H1 (cell line): ENCODE data around the gene SCAI. TPM values are rescaled to one million over a fixed set of nuclear protein-coding genes. Genes with fewer than 3 reads are reported as not detected.

Experiments
- CTCF ChIA-PET: fragments of 300-600 bp; sonication (Branson Sonifier 250); formaldehyde crosslinking; loops from one replicate; lab custom pipeline; 2021; ENCODE audit not compliant: partially characterized antibody; lab: Charles Lee
- POLR2A ChIA-PET: fragments of 300-600 bp; sonication (Branson Sonifier 250); formaldehyde crosslinking; loops from one replicate; lab custom pipeline; 2021; ENCODE audit warnings: inconsistent platforms; ENCODE audit not compliant: partially characterized antibody; lab: Charles Lee
- DNase-seq, 2 experiments: peaks; one replicate each; pipeline versions ENCODE4 v3.0.0 to v3.0.0-alpha.2; 2010 to 2022; ENCODE audit warnings: low spot score in 2 of 2, low read depth in 1 of 2, mixed read lengths in 1 of 2
- FAIRE-seq: peaks from 2 replicates; lab custom pipeline; 2011; peaks lifted over from hg19 to GRCh38; lab: Jason Lieb, UNC
- H2AFZ ChIP-seq: 2 replicates; pipeline ENCODE4 v1.8.1; 2012; ENCODE audit warnings: low read length, inconsistent platforms
- H2AK5ac ChIP-seq: 2 replicates; pipeline ENCODE4 v1.6.1; 2013; ENCODE audit warnings: low read depth, low read length
- H2BK120ac ChIP-seq: replicated peaks from 2 replicates; pipeline ENCODE3; 2013; ENCODE audit warnings: low read depth, low read length, inconsistent platforms
- H2BK12ac ChIP-seq: 2 replicates; pipeline ENCODE4 v1.6.1; 2013; ENCODE audit warnings: low read depth, low read length
- H2BK15ac ChIP-seq: 2 replicates; pipeline ENCODE4 v1.6.1; 2013; ENCODE audit warnings: low read length
- H2BK20ac ChIP-seq: 2 replicates; pipeline ENCODE4 v1.6.1; 2013; ENCODE audit warnings: low read length
- H2BK5ac ChIP-seq: 2 replicates; pipeline ENCODE4 v1.6.1; 2013; ENCODE audit warnings: low read depth, low read length
- H3K14ac ChIP-seq: 2 replicates; pipeline ENCODE4 v1.6.1; 2013; ENCODE audit warnings: inconsistent platforms; ENCODE audit not compliant: insufficient read length
- H3K18ac ChIP-seq: 2 replicates; pipeline ENCODE4 v1.6.1; 2013; ENCODE audit warnings: low read length; ENCODE audit errors: extremely low read depth
- H3K23ac ChIP-seq: 2 replicates; pipeline ENCODE4 v1.6.1; 2013; ENCODE audit warnings: inconsistent platforms; ENCODE audit not compliant: insufficient read length
- H3K23me2 ChIP-seq: 2 replicates; pipeline ENCODE4 v1.6.1; 2013; ENCODE audit warnings: low read depth, low read length
- H3K27ac ChIP-seq: 2 replicates; pipeline ENCODE4 v1.6.1; 2011; ENCODE audit warnings: low read depth, low read length, inconsistent platforms
- H3K27me3 ChIP-seq, 4 experiments: replicated peaks in 1 of 4; 1 replicate in 1 of 4; 2 replicates in 3 of 4; pipeline versions ENCODE4 v1.6.1 to v1.8.1; 2011 to 2013; ENCODE audit warnings: low read length in 3 of 4, mild to moderate bottlenecking in 3 of 4, inconsistent platforms in 2 of 4, mixed read lengths in 2 of 4, moderate library complexity in 1 of 4; ENCODE audit not compliant: control insufficient read depth in 3 of 4, insufficient read depth in 3 of 4; ENCODE audit errors: extremely low read depth in 1 of 4
- H3K36me3 ChIP-seq, 4 experiments: 2 replicates each; pipeline versions ENCODE4 v1.6.1 to v1.8.1; 2011 to 2013; ENCODE audit warnings: mild to moderate bottlenecking in 4 of 4, low read length in 3 of 4, moderate library complexity in 2 of 4, control low read depth in 1 of 4, inconsistent platforms in 1 of 4; ENCODE audit not compliant: insufficient read depth in 4 of 4, control insufficient read depth in 2 of 4
- H3K4ac ChIP-seq: replicated peaks from 2 replicates; pipeline ENCODE3; 2013; ENCODE audit warnings: low read length, low read depth, mixed read lengths, inconsistent platforms; ENCODE audit not compliant: insufficient read length
- H3K4me1 ChIP-seq, 4 experiments: replicated peaks in 1 of 4; 1 replicate in 1 of 4; 2 replicates in 3 of 4; pipeline versions ENCODE4 v1.6.1 to v1.8.1; 2011 to 2013; ENCODE audit warnings: low read length in 3 of 4, inconsistent platforms in 2 of 4, mixed read lengths in 1 of 4; ENCODE audit not compliant: insufficient read depth in 4 of 4, control insufficient read depth in 3 of 4
- H3K4me2 ChIP-seq, 2 experiments: 2 replicates each; pipeline versions ENCODE4 v1.6.1 to v1.8.1; 2011 to 2013; ENCODE audit warnings: low read depth in 2 of 2, low read length in 2 of 2, control low read depth in 1 of 2, inconsistent platforms in 1 of 2, mild to moderate bottlenecking in 1 of 2; ENCODE audit not compliant: insufficient read depth in 1 of 2
- H3K4me3 ChIP-seq, 4 experiments: fragments of 200-600, 300-600 bp in 1 of 4; sonication (generic), shearing (Covaris generic), sonication (Bioruptor Twin) in 1 of 4; 2 replicates each; pipeline versions ENCODE4 v1.5.1 to v1.8.1; 2011 to 2016; ENCODE audit warnings: low read length in 4 of 4, low read depth in 3 of 4, control low read depth in 2 of 4, inconsistent platforms in 2 of 4, mild to moderate bottlenecking in 2 of 4, mixed read lengths in 1 of 4, moderate library complexity in 1 of 4; ENCODE audit not compliant: insufficient read depth in 2 of 4; ENCODE audit errors: extremely low read depth in 1 of 4
- H3K56ac ChIP-seq: replicated peaks from 2 replicates; pipeline ENCODE3; 2013; ENCODE audit warnings: low read depth, mild to moderate bottlenecking, mixed read lengths, low read length, inconsistent platforms; ENCODE audit not compliant: insufficient read length
- H3K79me1 ChIP-seq: 2 replicates; pipeline ENCODE4 v1.6.1; 2013; ENCODE audit warnings: low read depth, low read length, control low read depth
- H3K79me2 ChIP-seq, 2 experiments: 2 replicates each; pipeline versions ENCODE4 v1.6.1 to v1.8.1; 2012 to 2013; ENCODE audit warnings: low read length in 2 of 2, mild to moderate bottlenecking in 2 of 2, inconsistent platforms in 1 of 2; ENCODE audit not compliant: insufficient read depth in 2 of 2, control insufficient read depth in 1 of 2
- H3K9ac ChIP-seq, 4 experiments: replicated peaks in 1 of 4; 1 replicate in 1 of 4; 2 replicates in 3 of 4; pipeline versions ENCODE4 v1.6.1 to v1.8.1; 2011 to 2013; ENCODE audit warnings: low read depth in 3 of 4, low read length in 3 of 4, control low read depth in 2 of 4, mild to moderate bottlenecking in 2 of 4, moderate library complexity in 2 of 4, inconsistent platforms in 1 of 4; ENCODE audit errors: extremely low read depth in 1 of 4
- H3K9me3 ChIP-seq, 2 experiments: 2 replicates each; pipeline versions ENCODE4 v1.6.1 to v1.8.1; 2012 to 2013; ENCODE audit warnings: mild to moderate bottlenecking in 2 of 2, moderate library complexity in 2 of 2, control low read depth in 1 of 2, inconsistent platforms in 1 of 2, low read depth in 1 of 2, low read length in 1 of 2, mixed read lengths in 1 of 2; ENCODE audit not compliant: insufficient read depth in 2 of 2
- H4K20me1 ChIP-seq, 2 experiments: replicated peaks in 1 of 2; 2 replicates each; pipeline versions ENCODE3 to v1.8.1; 2011 to 2013; ENCODE audit warnings: inconsistent platforms in 2 of 2, low read length in 2 of 2, mild to moderate bottlenecking in 1 of 2; ENCODE audit not compliant: insufficient read depth in 2 of 2, control insufficient read depth in 1 of 2
- H4K5ac ChIP-seq: 2 replicates; pipeline ENCODE4 v1.6.1; 2013; ENCODE audit warnings: low read length, low read depth, mixed read lengths, inconsistent platforms; ENCODE audit not compliant: insufficient read length
- H4K8ac ChIP-seq: 2 replicates; pipeline ENCODE4 v1.8.0; 2013; ENCODE audit warnings: mild to moderate bottlenecking, moderate library complexity, low read length, inconsistent platforms; ENCODE audit not compliant: insufficient read depth; ENCODE audit errors: extremely low read depth
- H4K91ac ChIP-seq: replicated peaks from 2 replicates; pipeline ENCODE3; 2013; ENCODE audit warnings: low read length, mixed read lengths, inconsistent platforms; ENCODE audit not compliant: insufficient read length
- ASH2L ChIP-seq: fragments of 200-600, 300-600 bp; sonication (generic); IDR thresholded peaks from one replicate; pipeline ENCODE4 v1.7.1; 2017; ENCODE audit warnings: low read length
- BACH1 ChIP-seq: IDR thresholded peaks from 2 replicates; pipeline ENCODE4 v1.6.1; 2012; ENCODE audit warnings: low read length, improper control_type of control experiment
- CBX8 ChIP-seq: fragments of 300-800, 300-1000 bp; sonication (generic); IDR thresholded peaks from 2 replicates; pipeline ENCODE4 v1.7.1; 2016; ENCODE audit warnings: low read depth, low read length, borderline replicate concordance
- CEBPB ChIP-seq: IDR thresholded peaks from 2 replicates; pipeline ENCODE4 v1.6.1; 2012; ENCODE audit warnings: low read depth, low read length
- CHD2 ChIP-seq: IDR thresholded peaks from 2 replicates; pipeline ENCODE4 v1.6.1; 2012; ENCODE audit warnings: low read length, improper control_type of control experiment
- FOSL1 ChIP-seq: IDR thresholded peaks from 2 replicates; pipeline ENCODE4 v1.6.1; 2011; ENCODE audit warnings: mild to moderate bottlenecking, low read depth, low read length, moderate library complexity; ENCODE audit not compliant: insufficient read depth
- HDAC6 ChIP-seq: IDR thresholded peaks from one replicate; pipeline ENCODE4 v1.7.1; 2012; ENCODE audit warnings: low read depth, mild to moderate bottlenecking, inconsistent platforms, low read length, moderate library complexity
- JUND ChIP-seq: IDR thresholded peaks from 2 replicates; pipeline ENCODE4 v1.6.1; 2011; ENCODE audit warnings: mild to moderate bottlenecking, improper control_type of control experiment, low read length
- KDM4A ChIP-seq: IDR thresholded peaks from one replicate; pipeline ENCODE4 v1.7.1; 2012; ENCODE audit warnings: low read depth, mild to moderate bottlenecking, moderate library complexity, low read length, inconsistent platforms; ENCODE audit not compliant: severe bottlenecking
- NANOG ChIP-seq: IDR thresholded peaks from 2 replicates; pipeline ENCODE4 v1.6.1; 2011; ENCODE audit warnings: low read length, low read depth, mild to moderate bottlenecking, inconsistent platforms; ENCODE audit not compliant: insufficient read depth, poor library complexity, severe bottlenecking
- POLR2A ChIP-seq, 2 experiments: IDR thresholded peaks; 1 replicate in 1 of 2; 2 replicates in 1 of 2; pipeline ENCODE4 v1.6.1; 2011; ENCODE audit warnings: low read depth in 2 of 2, low read length in 2 of 2, mild to moderate bottlenecking in 2 of 2; ENCODE audit errors: control extremely low read depth in 1 of 2
- SP4 ChIP-seq: IDR thresholded peaks from 2 replicates; pipeline ENCODE4 v1.6.1; 2012; ENCODE audit warnings: low read length, inconsistent platforms
- SUZ12 ChIP-seq: fragments of 200-600 bp; sonication (generic); IDR thresholded peaks from 2 replicates; pipeline ENCODE4 v1.6.1; 2012; ENCODE audit warnings: mild to moderate bottlenecking, inconsistent platforms, low read length, moderate library complexity, mixed read lengths
- USF2 ChIP-seq: IDR thresholded peaks from 2 replicates; pipeline ENCODE4 v1.6.1; 2011; ENCODE audit warnings: low read length, improper control_type of control experiment
- WGBS, 2 experiments: shearing (Covaris generic) in 1 of 2; methylation state at CpG; one replicate each; pipeline versions ENCODE4 v1.1.6 to v1.1.7; 2013 to 2015; ENCODE audit warnings: low lambda C conversion rate in 2 of 2, mixed read lengths in 2 of 2, inconsistent platforms in 1 of 2, low coverage in 1 of 2, missing lambda C conversion rate in 1 of 2; ENCODE audit not compliant: insufficient replicate concordance in 2 of 2, insufficient coverage in 1 of 2, insufficient read length in 1 of 2; ENCODE audit errors: extremely low coverage in 1 of 2, missing lambda C conversion rate in 1 of 2; 5-methylcytosine and 5-hydroxymethylcytosine counted together
- polyA plus RNA-seq, 7 experiments: library from polyadenylated mRNA; depleted of rRNA in 3 of 7; stranded (reverse) in 5 of 7; unstranded in 2 of 7; fragments of >200 nt in 5 of 7; fragments of 200-250 nt in 2 of 7; gene quantifications; 1 replicate in 5 of 7; 2 replicates in 1 of 7; 4 replicates in 1 of 7; pipeline versions ENCODE4 v1.2.1 to v1.2.3, GENCODE V29; 2011 to 2013; ENCODE audit warnings: missing spikeins in 2 of 7, mixed read lengths in 2 of 7
- total RNA-seq: library from RNA; stranded (reverse); fragmentation: NEBNext Ultra II Directional; extraction: Animal tissue kit (Norgen Biotek cat#: 25700); gene quantifications from 2 replicates; pipeline ENCODE4 v1.2.1, GENCODE V29; 2021

SCAI gene
- total and polyA plus RNA-seq, 2 of the 8 experiments (the other 6 are each of a cell fraction or from before 2014, with no cell fraction given) = 6.4 to 19.8 TPM

- Histone ChIP-seq H3K36me3 (peaks cover 0 to 24% (median 2%) of the 10 kb centered on the region in 4 experiments; a peak in 3 of 8 replicates), H2BK5ac (no peak overlapping the region), H2BK15ac (no peak overlapping the region), H4K5ac (no peak overlapping the region), H2BK20ac (no peak overlapping the region), H3K18ac (no peak overlapping the region), H3K79me2 (no peaks in the 10 kb centered on the region), H3K27me3 (no peaks in the 10 kb centered on the region), H3K9me3 (no peaks in the 10 kb centered on the region), H3K56ac (no peak overlapping the region), H4K20me1 (peaks cover 0 to 1% of the 10 kb centered on the region in 2 experiments), H3K14ac (no peak overlapping the region), H4K8ac (no peak overlapping the region), H4K91ac (no peak overlapping the region), H2BK120ac (no peak overlapping the region), H3K9ac (no peak overlapping the region), H3K4me3 (no peak overlapping the region), H2AK5ac (no peak overlapping the region), H3K27ac (no peak overlapping the region), H3K4me1 (no peaks in the 10 kb centered on the region), H2AFZ (no peak overlapping the region), H3K79me1 (no peaks in the 10 kb centered on the region), H3K4me2 (no peak overlapping the region), H3K23me2 (no peaks in the 10 kb centered on the region), H2BK12ac (no peak overlapping the region), H3K4ac (no peak overlapping the region), H3K23ac (no peak overlapping the region)
- ChIA-PET POLR2A (interaction anchor here (0.6 to 1.2 kb wide), 2 partner anchors 9 to 315 kb away, joined by 3 to 5 read pairs; no protein-coding TSS in a partner anchor), CTCF (interaction anchor here (0.6 kb wide), 1 partner anchor 128 kb away, joined by 5 read pairs; no protein-coding TSS in a partner anchor)
- 91% methylated on average over 6 of the region's 6 CpGs; no CpG with 5 or more reads in 1 of the 2 experiments for WGBS, 2 experiments
- FAIRE-seq (no peak), DNase-seq (no peak)
- no peak for TF ChIP-seq NANOG
- no peak for TF ChIP-seq BACH1
- no peak for TF ChIP-seq ASH2L
- no peak for TF ChIP-seq CEBPB
- no peak for TF ChIP-seq FOSL1
- TF ChIP-seq KDM4A = no peak
- no peak for TF ChIP-seq CHD2
- no peak for TF ChIP-seq SP4
- no peak for TF ChIP-seq POLR2A (IDR thresholded peaks at IDR 0.05; ENCODE audit: control extremely low read depth in 1 of 2, low read depth in 2 of 2, low read length in 2 of 2)
- no peak for TF ChIP-seq SUZ12
- no peak for TF ChIP-seq HDAC6
- TF ChIP-seq CBX8 = no peak
- TF ChIP-seq USF2 = no peak
- TF ChIP-seq JUND = no peak
These were observed 169.5 kb downstream of the SCAI start for GRCh38 chr9:124973807-124974206.
